HepG2 (cell line): ENCODE measurements around the gene RAB24. TPM values are rescaled to one million over a fixed set of nuclear protein-coding genes. Genes with fewer than 3 reads are reported as not detected.

Source experiments
- ATRX ChIP-seq: sonication (generic); formaldehyde crosslinking; IDR thresholded peaks from 2 replicates; pipeline ENCODE4 v1.4.0; 2020; ENCODE audit warnings: missing genetic modification reagents, borderline replicate concordance
- HINFP ChIP-seq: sonication (generic); formaldehyde crosslinking; IDR thresholded peaks from 2 replicates; pipeline ENCODE4 v1.4.0; 2020; ENCODE audit warnings: low read depth, mild to moderate bottlenecking, missing genetic modification reagents
- HOXA5 ChIP-seq: sonication (generic); formaldehyde crosslinking; IDR thresholded peaks from 2 replicates; pipeline ENCODE4 v1.4.0; 2020; ENCODE audit warnings: missing genetic modification reagents
- MIXL1 ChIP-seq: IDR thresholded peaks from 2 replicates; pipeline ENCODE4 v1.6.1; 2016
- MTA3 ChIP-seq: sonication (generic); formaldehyde crosslinking; IDR thresholded peaks from 2 replicates; pipeline ENCODE4 v1.4.0; 2020; ENCODE audit warnings: missing genetic modification reagents
- PHF5A ChIP-seq: IDR thresholded peaks from one replicate; pipeline ENCODE4 v1.6.1; 2018; ENCODE audit warnings: low read depth, missing genetic modification reagents; ENCODE audit not compliant: unreplicated experiment
- PRDM15 ChIP-seq: sonication (generic); formaldehyde crosslinking; IDR thresholded peaks from 2 replicates; pipeline ENCODE4 v1.4.0; 2020; ENCODE audit warnings: missing genetic modification reagents
- TERF1 ChIP-seq: sonication (generic); formaldehyde crosslinking; IDR thresholded peaks from 2 replicates; pipeline ENCODE4 v1.8.0; 2022; ENCODE audit warnings: mild to moderate bottlenecking, missing genetic modification reagents, moderate library complexity
- ZNF30 ChIP-seq: sonication (generic); formaldehyde crosslinking; IDR thresholded peaks from 2 replicates; pipeline ENCODE4 v1.5.0; 2020; ENCODE audit warnings: mild to moderate bottlenecking, missing genetic modification reagents
- ZNF407 ChIP-seq: sonication (generic); formaldehyde crosslinking; IDR thresholded peaks from one replicate; pipeline ENCODE4 v1.5.1; 2020; ENCODE audit warnings: mild to moderate bottlenecking, missing genetic modification reagents; ENCODE audit errors: not compliant biosample characterization
- ZNF773 ChIP-seq: sonication (generic); formaldehyde crosslinking; IDR thresholded peaks from 2 replicates; pipeline ENCODE4 v1.4.0; 2020; ENCODE audit warnings: missing genetic modification reagents, borderline replicate concordance
- ZSCAN30 ChIP-seq: sonication (generic); formaldehyde crosslinking; IDR thresholded peaks from 2 replicates; pipeline ENCODE4 v1.5.0; 2020; ENCODE audit warnings: mild to moderate bottlenecking, missing genetic modification reagents
- polyA plus RNA-seq, 8 experiments: library from polyadenylated mRNA; depleted of rRNA in 3 of 8; stranded (reverse) in 7 of 8; unstranded in 1 of 8; fragments of >200 nt; fragmentation: Illumina TruSeq in 4 of 8; extraction: Trizol in 4 of 8; gene quantifications; 2 replicates each; pipeline versions ENCODE4 v1.2.1 to v1.2.3, GENCODE V29; 2011 to 2016; ENCODE audit warnings: low read depth in 4 of 8, missing spikeins in 1 of 8, mixed read lengths in 1 of 8; ENCODE audit not compliant: insufficient read depth in 1 of 8
- total RNA-seq, 5 experiments: library from RNA; depleted of rRNA; stranded (reverse); fragments of >200 nt; fragmentation: Illumina TruSeq; extraction: Trizol; gene quantifications; 2 replicates each; pipeline ENCODE4 v1.2.3, GENCODE V29; 2016; ENCODE audit warnings: low read depth in 1 of 5

Gene RAB24
- total and polyA plus RNA-seq, 2 of the 13 experiments (the other 11 are each of a cell fraction or from before 2014, with no cell fraction given), result 22.9 to 63.7 TPM

- TF ChIP-seq ZNF407 (CRISPR knock-in tag) (no peak), ZNF30 (CRISPR knock-in tag) (no peak), HINFP (no peak), ZSCAN30 (CRISPR knock-in tag) (no peak), TERF1 (no peak), MIXL1 (CRISPR knock-in tag) (peak; percentile 68), HOXA5 (CRISPR knock-in tag) (0 out of 2 replicates have a peak, but pooled peaks have one; percentile 16), PHF5A (no peak), ATRX (CRISPR knock-in tag) (no peak), ZNF773 (no peak), MTA3 (no peak), PRDM15 (CRISPR knock-in tag) (no peak)
Measured at GRCh38 chr5:177325868-177326381, 22.4 kb upstream of the RAB24 start (continued).
